GM19455 (cell line): Measurements from ENCODE around the gene ACSM6.
A peak's percentile ranks its signal among the peaks of the same experiment; 100 is the strongest.
"Not testable (repeated sequence)": the region's sequence is repeated elsewhere in the genome, so short reads cannot be mapped to it uniquely, and the experiment has no call there.

Experiments
- ATAC-seq: cut with Tn5 transposase; IDR thresholded peaks from one replicate; pipeline ENCODE4 v1.9.1; 2021; ENCODE audit not compliant: unreplicated experiment

Gene ACSM6

GRCh38 chr10:95214793-95215192, 20.8 kb downstream of the ACSM6 start:
- no peak for ATAC-seq

DNA sequence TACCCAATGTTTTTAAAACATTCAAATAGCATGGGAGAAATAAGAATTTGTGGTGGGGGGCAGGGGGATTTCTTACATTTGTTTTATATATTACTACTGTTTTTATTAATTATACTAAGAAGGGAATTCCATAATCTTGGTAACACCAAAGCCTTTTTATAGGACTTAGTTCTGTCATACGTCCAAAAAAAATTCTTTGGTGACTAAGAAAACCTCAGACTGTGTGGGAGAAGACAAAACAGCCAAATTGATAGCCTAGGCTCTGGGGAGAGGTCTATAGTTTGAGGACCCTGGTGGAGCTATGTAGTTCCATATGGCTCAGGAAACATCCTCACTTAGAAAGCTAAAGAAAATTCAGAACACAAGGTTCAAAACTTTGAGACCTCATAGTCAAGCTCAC, 23.4 kb downstream of the ACSM6 start:
- no peak for ATAC-seq

- ATAC-seq, result no peak
Measured at GRCh38 chr10:95220539-95220938, 26.5 kb downstream of the ACSM6 start.

DNA sequence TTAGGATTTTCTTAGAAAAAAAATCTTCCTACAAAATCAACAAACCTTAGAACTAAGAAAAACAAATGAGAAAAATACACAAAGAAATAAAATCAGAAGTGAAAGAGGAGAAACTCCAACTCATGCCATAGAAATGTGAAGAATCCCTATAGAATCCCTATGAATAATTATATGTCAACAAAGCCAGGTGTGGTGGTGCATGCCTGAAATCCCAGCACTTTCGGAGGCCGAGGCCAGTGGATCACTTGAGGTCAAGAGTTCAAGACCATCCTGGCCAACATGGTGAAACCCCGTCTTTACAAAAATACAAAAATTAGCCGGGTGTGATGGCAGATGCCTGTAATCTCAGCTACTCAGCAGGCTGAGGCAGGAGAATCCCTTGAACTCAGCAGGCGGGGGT, 27.1 kb downstream of the ACSM6 start:
- no peak for ATAC-seq

- no peak for ATAC-seq
Measured at GRCh38 chr10:95225136-95225535, 31.1 kb downstream of the ACSM6 start.

DNA sequence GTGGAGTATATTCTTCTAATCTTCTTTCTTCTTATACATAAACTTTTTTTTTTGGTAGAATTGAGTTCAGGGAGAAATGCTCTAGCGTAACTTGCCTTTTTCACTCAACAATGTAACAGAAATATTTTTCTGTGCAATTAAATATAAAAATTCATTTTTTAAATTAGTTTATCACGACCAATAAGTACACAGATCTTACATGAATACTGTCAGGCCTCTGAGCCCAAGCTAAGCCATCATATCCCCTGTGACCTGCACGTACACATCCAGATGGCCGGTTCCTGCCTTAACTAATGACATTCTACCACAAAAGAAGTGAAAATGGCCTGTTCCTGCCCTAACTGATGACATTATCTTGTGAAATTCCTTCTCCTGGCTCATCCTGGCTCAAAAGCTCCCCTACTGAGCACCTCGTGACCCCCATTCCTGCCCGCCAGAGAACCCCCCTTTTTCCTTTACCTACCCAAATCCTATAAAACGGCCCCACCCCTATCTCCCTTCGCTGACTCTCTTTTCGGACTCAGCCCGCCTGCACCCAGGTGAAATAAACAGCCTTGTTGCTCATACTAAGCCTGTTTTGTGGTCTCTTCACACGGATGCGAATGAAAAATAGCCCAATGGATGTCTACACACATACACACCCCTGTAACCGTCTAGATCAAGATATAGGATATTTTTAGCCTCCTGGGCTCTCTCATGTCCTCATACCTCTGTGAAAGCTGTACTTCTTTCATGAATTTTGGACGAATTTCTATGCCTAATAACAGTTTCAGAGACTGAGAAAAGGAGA, 35.1 kb downstream of the ACSM6 start:
- not testable (repeated sequence) for ATAC-seq

- no peak for ATAC-seq
Measured at GRCh38 chr10:95229724-95230627, 35.9 kb downstream of the ACSM6 start.

- ATAC-seq, result not testable (repeated sequence)
Measured at GRCh38 chr10:95230677-95231586, 36.9 kb downstream of the ACSM6 start.

DNA sequence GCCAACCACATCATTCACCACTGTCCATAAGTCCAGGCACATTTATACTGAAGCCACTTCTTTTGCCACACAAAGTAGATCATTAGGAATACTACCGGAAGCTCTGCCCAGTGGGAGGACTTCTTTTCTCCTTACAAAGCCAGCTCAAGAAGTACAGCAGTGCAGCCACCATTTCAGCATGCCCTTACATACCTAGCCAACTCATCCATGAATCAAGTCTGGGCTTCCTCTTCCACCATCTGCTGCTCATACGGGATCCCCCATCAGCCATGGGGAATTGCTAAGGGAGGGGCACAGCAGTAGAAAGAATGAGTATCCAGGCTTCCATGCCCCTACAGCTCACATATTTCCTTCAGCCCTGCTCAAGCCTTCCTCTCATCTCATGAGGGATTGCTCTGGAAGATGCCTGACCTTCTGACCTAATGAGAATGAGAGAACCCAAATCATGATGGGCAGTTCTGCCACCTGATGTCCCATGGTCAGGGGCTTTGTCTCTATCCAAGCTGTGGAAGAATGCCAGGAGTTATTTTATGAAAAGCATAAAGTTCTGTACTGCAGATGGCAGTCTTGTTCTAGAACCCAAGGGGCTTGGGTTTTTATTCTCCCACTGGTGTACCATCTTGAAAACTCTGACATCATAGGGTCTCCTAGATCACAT, 39.5 kb downstream of the ACSM6 start:
- ATAC-seq, result no peak

DNA sequence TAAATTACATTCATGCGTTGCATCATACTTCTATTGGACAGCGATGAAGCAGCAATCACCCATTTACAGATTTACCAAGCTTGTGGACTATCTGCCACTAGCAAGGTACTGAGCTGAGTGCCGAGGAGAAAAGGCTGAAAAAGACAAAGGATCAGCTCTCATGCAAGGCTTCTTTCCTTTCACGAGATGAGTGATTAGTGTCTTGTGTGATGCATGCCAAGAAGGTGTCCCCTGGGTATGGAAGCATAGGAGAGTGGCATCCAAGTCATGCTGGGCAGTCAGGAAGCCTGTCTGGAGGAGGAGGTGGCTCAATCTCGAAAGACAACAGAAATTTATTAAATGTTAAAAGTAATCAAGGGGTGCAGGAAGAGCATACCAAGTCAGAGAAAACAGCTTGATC, 40.9 kb downstream of the ACSM6 start:
- no peak for ATAC-seq

GRCh38 chr10:95235676-95236067, 41.6 kb downstream of the ACSM6 start:
- ATAC-seq, result no peak

DNA sequence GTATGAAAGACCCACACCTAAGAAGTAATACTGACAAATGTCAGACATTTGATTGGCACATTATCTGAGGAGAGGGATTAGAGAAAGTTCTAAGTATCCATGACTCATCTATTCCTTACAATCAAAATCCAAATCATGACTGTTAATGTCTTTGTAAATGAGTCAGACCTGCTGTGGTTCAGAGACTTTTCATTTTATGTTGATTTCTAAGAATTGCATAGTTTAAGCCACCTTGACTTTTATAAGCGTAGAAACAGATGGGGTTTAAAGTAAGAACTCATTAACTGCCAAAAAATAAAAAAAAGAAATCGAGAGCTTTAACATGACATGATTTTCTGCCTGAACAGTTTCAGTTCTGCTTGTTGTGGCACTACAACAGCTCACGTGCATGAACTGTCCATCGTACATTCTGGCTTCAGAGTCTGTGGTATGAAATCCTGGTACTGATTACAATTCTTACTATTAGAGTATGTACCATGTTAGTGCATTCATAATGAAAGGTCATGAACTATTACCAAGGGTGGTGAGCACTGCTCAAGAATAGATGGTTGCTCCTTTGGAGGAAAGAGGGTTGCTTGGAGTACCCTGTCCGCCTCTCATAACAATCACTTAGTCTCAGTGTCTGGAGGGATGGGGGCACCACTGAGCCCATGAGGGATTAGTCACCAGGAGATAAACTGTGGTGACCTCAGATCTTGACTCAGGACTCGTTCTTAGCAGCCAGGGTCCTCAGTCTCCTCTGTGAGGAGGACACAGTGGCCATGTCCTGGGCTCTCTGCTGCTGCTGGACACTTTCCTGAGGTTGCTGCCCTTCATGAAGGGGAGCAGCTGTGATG, 42.2 kb downstream of the ACSM6 start:
- peak; percentile 96 for ATAC-seq

- ATAC-seq, result no peak
Measured at GRCh38 chr10:95237376-95238170, 43.5 kb downstream of the ACSM6 start.

- not testable (repeated sequence) for ATAC-seq
Measured at GRCh38 chr10:95240096-95240495, 46.1 kb downstream of the ACSM6 start.

DNA sequence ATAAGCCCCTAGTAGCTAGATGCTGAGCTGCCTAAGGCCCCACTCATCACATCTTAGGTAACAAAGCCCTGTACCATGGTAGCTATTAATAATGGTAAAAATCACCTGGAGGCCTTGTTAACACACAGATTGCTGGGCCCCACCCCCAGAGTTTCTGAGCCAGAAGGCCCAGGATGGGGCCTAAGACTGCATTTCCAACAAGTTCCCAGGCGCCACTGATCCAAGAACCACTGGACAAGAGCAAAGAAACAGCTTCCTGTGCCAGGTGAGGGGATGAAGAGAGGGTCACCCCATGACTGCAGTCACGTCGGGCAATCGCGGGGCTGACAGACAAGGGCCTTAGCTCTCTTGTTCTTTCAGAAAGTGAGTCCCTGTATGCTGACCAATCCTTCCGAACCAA, 46.8 kb downstream of the ACSM6 start:
- ATAC-seq, result no peak

GRCh38 chr10:95241533-95241932, 47.5 kb downstream of the ACSM6 start:
- ATAC-seq, result no peak

- ATAC-seq, result no peak
Measured at GRCh38 chr10:95242581-95243317, 48.7 kb downstream of the ACSM6 start.

DNA sequence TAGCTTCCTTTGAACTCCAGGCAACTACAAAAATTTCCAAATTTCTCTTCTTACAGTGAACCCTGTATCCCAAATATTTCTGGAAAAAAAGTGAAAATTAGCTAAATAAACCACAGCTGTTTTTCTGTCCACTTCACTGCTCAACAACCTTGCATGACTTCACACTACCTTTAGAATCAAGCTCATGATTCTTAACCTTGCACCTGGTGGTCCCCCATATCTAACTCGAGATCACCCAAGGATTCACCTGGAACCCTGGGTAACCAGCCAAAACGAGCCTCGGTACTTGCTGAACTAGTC, 49.2 kb downstream of the ACSM6 start:
- ATAC-seq, result no peak
